IPS-18a (cell line): ENCODE measurements around the gene C2CD2.

ENCODE experiments used
- H3K27ac ChIP-seq: one replicate; pipeline ENCODE4 v1.5.1; 2013; ENCODE audit warnings: low read length
- H3K27me3 ChIP-seq: one replicate; pipeline ENCODE4 v1.6.1; 2013; ENCODE audit warnings: mild to moderate bottlenecking, low read length; ENCODE audit not compliant: control insufficient read depth, insufficient read depth
- H3K36me3 ChIP-seq: one replicate; pipeline ENCODE4 v1.6.1; 2013; ENCODE audit warnings: low read depth, low read length; ENCODE audit not compliant: control insufficient read depth
- H3K4me1 ChIP-seq: one replicate; pipeline ENCODE4 v1.6.1; 2013; ENCODE audit warnings: low read depth, low read length; ENCODE audit not compliant: control insufficient read depth
- H3K4me3 ChIP-seq: one replicate; pipeline ENCODE4 v1.5.1; 2013; ENCODE audit warnings: low read length
- H3K9ac ChIP-seq: one replicate; pipeline ENCODE4 v1.6.1; 2013; ENCODE audit warnings: mild to moderate bottlenecking, low read length, moderate library complexity
- H3K9me3 ChIP-seq: one replicate; pipeline ENCODE4 v1.6.1; 2013; ENCODE audit warnings: low read depth, low read length; ENCODE audit not compliant: control insufficient read depth

The C2CD2 gene

DNA sequence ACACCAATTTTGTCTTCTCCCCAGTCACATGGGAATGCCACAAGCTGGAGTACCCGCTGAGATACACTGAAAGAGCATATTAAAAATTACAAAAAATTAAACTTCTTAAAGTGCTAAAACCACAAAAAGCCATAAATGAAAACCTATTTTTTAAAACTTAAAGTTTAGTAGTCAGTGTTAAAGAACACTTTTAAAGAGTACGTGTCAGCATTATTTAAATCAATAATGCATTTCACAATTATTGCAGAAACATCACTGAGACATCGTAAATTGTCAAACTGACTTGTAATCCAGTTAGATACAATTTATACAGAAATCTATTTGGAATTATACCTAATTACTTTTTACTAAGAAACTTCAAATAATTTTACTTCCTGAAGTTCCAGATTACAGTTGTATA, 33.5 kb upstream of the C2CD2 start:
- Histone ChIP-seq H3K4me3 (no peak overlapping the region), H3K27me3 (no peaks in the 10 kb centered on the region), H3K27ac (no peak overlapping the region), H3K9me3 (no peaks in the 10 kb centered on the region), H3K4me1 (no peaks in the 10 kb centered on the region), H3K36me3 (peaks cover 11% of the 10 kb centered on the region), H3K9ac (no peak overlapping the region)

DNA sequence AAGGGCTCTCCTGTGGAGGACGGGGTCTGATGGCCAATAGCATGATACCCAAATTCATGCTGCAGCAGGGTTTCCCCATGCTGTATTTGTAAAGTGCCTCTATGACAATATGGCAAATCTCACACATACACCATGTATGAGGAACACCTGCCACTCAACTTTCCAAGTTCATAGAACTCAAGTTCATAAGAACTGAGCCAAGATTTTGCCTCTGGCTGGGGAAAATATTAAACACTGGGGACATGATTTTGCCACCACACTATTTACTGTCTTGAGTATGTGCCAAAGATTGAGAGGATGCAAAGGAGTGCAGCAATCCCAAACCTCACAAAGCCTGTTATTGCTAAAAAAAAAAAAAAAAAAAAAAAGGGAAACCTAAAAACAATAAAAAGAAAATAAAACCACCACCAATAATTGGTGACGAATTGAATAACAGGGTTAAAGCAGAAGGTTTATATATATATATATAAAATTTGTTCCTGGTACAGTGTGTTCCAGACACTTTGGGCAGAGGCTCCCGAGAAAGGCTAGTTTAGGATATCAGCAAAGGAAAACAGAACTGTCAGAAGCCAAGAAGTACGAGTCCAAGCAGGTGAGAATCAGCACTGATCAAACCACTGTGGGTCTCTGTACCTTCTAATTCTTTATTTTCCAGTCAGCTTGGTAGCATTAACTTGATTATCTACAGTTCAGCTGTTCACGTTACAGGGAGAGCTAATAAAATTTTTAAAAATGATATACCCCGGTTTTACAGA, 32.0 kb upstream of the C2CD2 start:
- no peak overlapping the region for H3K27ac ChIP-seq
- no peaks in the 10 kb centered on the region for H3K27me3 ChIP-seq
- no peak overlapping the region for H3K9ac ChIP-seq
- H3K9me3 ChIP-seq: no peaks in the 10 kb centered on the region
- no peak overlapping the region for H3K4me3 ChIP-seq
- no peaks in the 10 kb centered on the region for H3K4me1 ChIP-seq
- peaks cover 5% of the 10 kb centered on the region for H3K36me3 ChIP-seq

- Histone ChIP-seq H3K27me3 (no peaks in the 10 kb centered on the region), H3K4me3 (no peak overlapping the region), H3K9me3 (no peaks in the 10 kb centered on the region), H3K36me3 (no peaks in the 10 kb centered on the region), H3K9ac (no peak overlapping the region), H3K4me1 (no peaks in the 10 kb centered on the region), H3K27ac (no peak overlapping the region)
These were observed 29.4 kb upstream of the C2CD2 start for GRCh38 chr21:41983229-41983628.

DNA sequence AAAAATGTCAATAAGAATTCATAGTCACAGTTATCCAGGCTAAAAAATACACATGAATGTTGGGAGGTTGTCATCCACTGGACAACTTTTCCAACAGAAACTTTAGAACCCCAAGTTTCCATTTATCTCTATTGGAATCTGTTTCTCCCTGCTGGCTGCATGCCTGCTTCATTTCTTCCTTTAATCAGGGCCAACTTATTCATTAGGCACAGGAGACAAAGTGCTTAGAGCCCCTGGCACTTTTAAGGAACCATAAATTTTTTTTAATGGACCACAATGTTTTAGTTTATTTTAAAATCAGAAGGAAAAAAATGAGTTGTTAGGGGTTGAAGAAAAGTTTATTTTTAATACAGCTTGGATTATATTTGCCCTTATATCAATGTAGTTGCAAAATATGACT, 26.7 kb upstream of the C2CD2 start:
- Histone ChIP-seq H3K4me1 (no peaks in the 10 kb centered on the region), H3K4me3 (no peak overlapping the region), H3K36me3 (no peaks in the 10 kb centered on the region), H3K9me3 (no peaks in the 10 kb centered on the region), H3K27me3 (no peaks in the 10 kb centered on the region), H3K27ac (no peak overlapping the region), H3K9ac (no peak overlapping the region)

DNA sequence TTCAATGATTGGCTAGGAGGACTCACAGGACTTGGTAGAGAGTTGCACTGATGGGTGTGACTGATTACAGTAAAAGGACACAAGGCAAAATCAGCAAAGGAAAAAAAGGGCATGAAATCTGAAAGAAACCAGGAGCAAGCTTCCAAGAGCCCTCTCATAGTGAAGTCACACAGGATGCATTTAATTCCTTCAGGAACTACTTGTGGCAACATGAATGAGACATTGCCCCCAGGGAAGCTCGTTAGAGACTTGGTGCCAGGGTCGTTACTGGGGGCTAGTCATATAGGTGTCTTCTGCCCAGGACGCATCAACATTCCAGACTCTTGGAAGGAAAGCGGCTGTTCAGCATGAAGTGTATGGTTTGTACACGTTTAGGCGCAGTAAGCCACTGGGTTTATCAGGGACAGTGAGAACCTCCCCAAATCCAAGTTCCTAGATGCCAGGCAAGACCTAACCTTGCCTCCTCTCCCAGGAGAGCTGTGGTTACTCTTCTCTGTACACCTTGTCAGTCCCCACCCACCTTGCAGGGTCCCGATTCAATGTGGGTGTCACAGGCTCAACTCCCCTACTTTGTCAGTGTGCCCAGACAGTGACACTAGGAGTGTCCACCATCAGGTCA, 26.0 kb upstream of the C2CD2 start:
- no peaks in the 10 kb centered on the region for H3K4me1 ChIP-seq
- H3K9ac ChIP-seq: no peak overlapping the region
- no peak overlapping the region for H3K27ac ChIP-seq
- H3K36me3 ChIP-seq: no peaks in the 10 kb centered on the region
- H3K4me3 ChIP-seq: no peak overlapping the region
- H3K9me3 ChIP-seq: no peaks in the 10 kb centered on the region
- H3K27me3 ChIP-seq: no peaks in the 10 kb centered on the region

DNA sequence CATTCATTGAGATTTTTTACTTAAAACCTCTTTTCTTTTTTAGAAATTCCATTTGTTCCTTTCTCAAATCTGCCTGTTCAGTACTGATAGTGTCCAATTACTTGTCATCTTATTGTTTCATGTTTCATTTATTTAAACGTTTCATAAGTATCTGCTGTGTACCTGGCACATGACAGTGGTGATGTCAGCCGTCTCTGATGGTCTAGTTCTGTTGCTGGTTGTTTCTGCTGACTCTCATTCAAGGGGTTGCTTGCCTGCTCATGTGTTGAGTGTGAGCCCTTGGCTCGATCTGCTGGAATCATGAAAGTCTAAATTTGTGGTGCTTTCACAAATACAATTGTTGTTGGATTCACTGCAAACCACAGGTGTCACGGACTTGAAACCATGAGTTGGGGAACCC, 25.5 kb upstream of the C2CD2 start:
- Histone ChIP-seq H3K9me3 (no peaks in the 10 kb centered on the region), H3K4me1 (no peaks in the 10 kb centered on the region), H3K27ac (no peak overlapping the region), H3K36me3 (no peaks in the 10 kb centered on the region), H3K9ac (no peak overlapping the region), H3K27me3 (no peaks in the 10 kb centered on the region), H3K4me3 (no peak overlapping the region)

- Histone ChIP-seq H3K9ac (no peak overlapping the region), H3K36me3 (no peaks in the 10 kb centered on the region), H3K27ac (no peak overlapping the region), H3K9me3 (no peaks in the 10 kb centered on the region), H3K4me3 (no peak overlapping the region), H3K27me3 (no peaks in the 10 kb centered on the region), H3K4me1 (no peaks in the 10 kb centered on the region)
These were observed 23.5 kb upstream of the C2CD2 start for GRCh38 chr21:41977034-41977950.

GRCh38 chr21:41976611-41977010, 22.8 kb upstream of the C2CD2 start:
- Histone ChIP-seq H3K9me3 (no peaks in the 10 kb centered on the region), H3K36me3 (no peaks in the 10 kb centered on the region), H3K27me3 (no peaks in the 10 kb centered on the region), H3K9ac (no peak overlapping the region), H3K4me1 (no peaks in the 10 kb centered on the region), H3K4me3 (no peak overlapping the region), H3K27ac (no peak overlapping the region)

GRCh38 chr21:41975391-41976272, 21.8 kb upstream of the C2CD2 start:
- Histone ChIP-seq H3K36me3 (no peaks in the 10 kb centered on the region), H3K4me3 (no peak overlapping the region), H3K27ac (no peak overlapping the region), H3K4me1 (no peaks in the 10 kb centered on the region), H3K27me3 (no peaks in the 10 kb centered on the region), H3K9ac (no peak overlapping the region), H3K9me3 (no peaks in the 10 kb centered on the region)

DNA sequence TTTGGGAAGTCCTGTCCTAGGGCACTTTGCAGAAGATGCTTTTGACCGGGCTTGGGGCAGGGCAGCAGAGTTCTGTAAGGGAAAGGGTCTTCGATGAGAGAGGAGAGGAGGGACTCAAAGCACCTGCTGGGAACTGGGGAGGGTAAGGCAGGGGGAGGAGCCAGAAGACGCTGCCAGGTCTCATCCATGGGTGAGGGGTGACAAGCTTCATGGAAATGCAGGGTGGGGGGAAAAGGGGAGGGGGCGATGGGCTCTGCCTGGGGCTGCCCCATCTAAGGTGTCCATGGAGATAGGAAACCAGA, 20.9 kb upstream of the C2CD2 start:
- no peaks in the 10 kb centered on the region for H3K4me1 ChIP-seq
- H3K27me3 ChIP-seq: no peaks in the 10 kb centered on the region
- H3K27ac ChIP-seq: no peak overlapping the region
- no peaks in the 10 kb centered on the region for H3K36me3 ChIP-seq
- H3K9me3 ChIP-seq: no peaks in the 10 kb centered on the region
- no peak overlapping the region for H3K4me3 ChIP-seq
- no peak overlapping the region for H3K9ac ChIP-seq
